Activated naive CD4-positive, alpha-beta T cell treated with anti-CD3 and anti-CD28 coated beads, Interleukin-2, amount 50 U/mL, for 72 hours (primary cell): ENCODE results near the gene CORO2A. TPM values are rescaled to one million over a fixed set of nuclear protein-coding genes. Genes with fewer than 3 reads are reported as not detected.
"Not testable (repeated sequence)": the region's sequence is repeated elsewhere in the genome, so short reads cannot be mapped to it uniquely, and the experiment has no call there.

Experiments used
- ATAC-seq, 2 donors: fragments of 150-1000 bp; cut with Tn5 transposase; 2 replicates each; pipeline ENCODE4 v1.10.0; 2021; ENCODE audit warnings: mild to moderate bottlenecking in 2 of 2, moderate library complexity in 2 of 2
- DNase-seq, 2 donors: peaks; one replicate each; pipeline ENCODE4 v3.0.0; 2021 to 2022; ENCODE audit warnings: low spot score in 2 of 2
- H3K27ac Mint-ChIP-seq, 2 donors: one replicate each; pipeline ENCODE4 v1.8.0; 2022; ENCODE audit warnings: mild to moderate bottlenecking in 2 of 2, mixed read lengths in 2 of 2
- H3K36me3 Mint-ChIP-seq, 2 donors: one replicate each; pipeline ENCODE4 v1.8.0; 2022; ENCODE audit warnings: mixed read lengths in 2 of 2
- H3K9me3 Mint-ChIP-seq, 2 donors: one replicate each; pipeline ENCODE4 v1.8.0; 2022; ENCODE audit warnings: mixed read lengths in 2 of 2
- total RNA-seq, 2 donors: library from RNA; stranded (reverse); gene quantifications; one replicate each; pipeline ENCODE4 v1.2.3, GENCODE V29; 2022

Gene CORO2A
- total RNA-seq, 2 donors from 2014 or later: 6.8 to 11.8 TPM

GRCh38 chr9:98124091-98124490, 68.3 kb downstream of the CORO2A start:
- peak overlapping the region in 1 of 2 donors; percentile 23 for H3K27ac Mint-ChIP-seq
- not testable (repeated sequence) for ATAC-seq, H3K36me3 Mint-ChIP-seq, H3K9me3 Mint-ChIP-seq, DNase-seq

DNA sequence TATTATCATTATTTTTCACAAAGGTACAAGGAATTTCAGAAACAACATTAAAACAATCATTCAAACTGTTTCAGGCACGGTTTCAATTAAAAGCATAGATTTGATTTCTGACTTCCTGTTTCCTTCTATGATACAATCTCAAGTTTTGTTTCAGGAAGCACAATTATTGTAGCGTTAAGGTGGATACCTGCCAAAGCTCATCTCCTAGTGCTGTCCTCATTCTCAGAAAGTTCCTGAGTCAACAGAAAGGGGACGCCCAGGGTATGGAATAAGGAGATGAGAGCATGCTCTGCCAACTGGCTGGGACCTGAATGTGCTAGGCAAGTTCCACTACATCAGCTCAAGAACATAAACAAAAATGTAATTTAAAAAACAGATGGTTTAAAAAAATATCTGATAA, 71.4 kb downstream of the CORO2A start:
- peak overlapping the region in 1 of 2 donors; percentile 91 for H3K27ac Mint-ChIP-seq
- no peaks in the 10 kb centered on the region for H3K9me3 Mint-ChIP-seq
- peaks cover 19 to 22% of the 10 kb centered on the region in 2 donors for H3K36me3 Mint-ChIP-seq
- ATAC-seq (no peak), DNase-seq (no peak)

DNA sequence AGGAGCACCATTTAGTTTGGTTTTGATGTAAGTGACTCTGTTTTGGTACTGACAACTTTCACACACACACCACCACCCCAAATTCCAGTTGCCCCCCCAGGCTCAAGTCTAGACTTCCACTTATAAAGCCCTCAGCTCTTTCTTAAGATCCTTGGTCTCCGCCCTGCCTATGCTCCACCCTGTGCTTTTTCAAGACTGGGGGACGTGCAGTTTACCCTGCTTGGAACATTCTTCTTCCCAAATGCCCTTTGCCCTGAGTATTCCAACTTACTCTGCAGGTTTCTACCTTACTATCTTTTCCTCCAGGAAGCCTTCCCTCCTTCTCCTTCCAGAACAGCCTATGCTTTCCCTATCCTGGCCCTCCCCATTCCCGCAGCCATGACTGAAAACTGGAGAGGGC, 72.0 kb downstream of the CORO2A start:
- DNase-seq: no peak
- no peaks in the 10 kb centered on the region for H3K9me3 Mint-ChIP-seq
- peak overlapping the region; percentile 69 to 91 for H3K27ac Mint-ChIP-seq
- ATAC-seq: no peak
- peaks cover 19 to 22% of the 10 kb centered on the region in 2 donors for H3K36me3 Mint-ChIP-seq

GRCh38 chr9:98118640-98119601, 73.5 kb downstream of the CORO2A start, which contains the start of gene TRIM14:
TSS of gene TRIM14 (minus strand) at chr9:98119222. CDS start at chr9:98119188, 34 bp downstream.
- H3K9me3 Mint-ChIP-seq: no peaks in the 10 kb centered on the region
- DNase-seq: peak; percentile 61 to 76
- H3K36me3 Mint-ChIP-seq: peaks cover 19 to 22% of the 10 kb centered on the region in 2 donors
- peak; percentile 69 to 82 for ATAC-seq
- peak within 1 kb of the TSS; percentile 91 to 93 for H3K27ac Mint-ChIP-seq

DNA sequence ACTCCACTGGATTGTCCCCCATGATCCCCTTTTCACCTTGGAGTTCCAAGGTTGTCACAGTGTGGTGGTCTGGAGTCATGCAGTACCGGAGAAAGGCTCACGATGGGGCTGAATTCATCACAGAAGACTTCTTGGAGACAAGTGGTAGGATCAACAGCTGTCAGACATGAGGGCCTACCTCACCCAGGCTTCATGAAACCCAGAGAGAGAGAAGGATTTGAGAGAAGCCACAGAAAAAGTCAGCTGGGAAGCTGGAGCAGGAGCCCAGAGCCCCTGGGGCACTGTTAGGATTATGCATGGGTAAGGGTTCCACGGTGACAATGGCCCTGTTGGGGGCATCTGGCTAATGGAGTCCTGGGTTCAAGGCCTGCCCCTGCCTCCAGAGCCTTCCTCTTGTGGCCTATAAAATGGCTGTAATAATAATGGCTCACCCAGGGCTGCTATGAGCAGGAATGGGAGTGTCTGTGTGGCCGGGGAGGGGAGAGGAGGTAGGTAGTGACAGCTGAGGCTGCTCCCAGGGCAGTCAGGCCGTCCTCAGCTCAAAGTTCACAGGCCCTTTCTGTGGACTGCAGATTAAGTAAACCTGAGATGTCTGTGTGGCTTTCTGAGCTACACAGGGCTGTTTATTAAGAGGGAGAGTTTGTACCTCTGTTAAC, 74.3 kb downstream of the CORO2A start:
- DNase-seq: peak in 1 of 2 donors; percentile 35
- peak; percentile 61 to 75 for ATAC-seq
- peaks cover 19 to 22% of the 10 kb centered on the region in 2 donors for H3K36me3 Mint-ChIP-seq
- no peaks in the 10 kb centered on the region for H3K9me3 Mint-ChIP-seq
- peak overlapping the region; percentile 82 to 91 for H3K27ac Mint-ChIP-seq

DNA sequence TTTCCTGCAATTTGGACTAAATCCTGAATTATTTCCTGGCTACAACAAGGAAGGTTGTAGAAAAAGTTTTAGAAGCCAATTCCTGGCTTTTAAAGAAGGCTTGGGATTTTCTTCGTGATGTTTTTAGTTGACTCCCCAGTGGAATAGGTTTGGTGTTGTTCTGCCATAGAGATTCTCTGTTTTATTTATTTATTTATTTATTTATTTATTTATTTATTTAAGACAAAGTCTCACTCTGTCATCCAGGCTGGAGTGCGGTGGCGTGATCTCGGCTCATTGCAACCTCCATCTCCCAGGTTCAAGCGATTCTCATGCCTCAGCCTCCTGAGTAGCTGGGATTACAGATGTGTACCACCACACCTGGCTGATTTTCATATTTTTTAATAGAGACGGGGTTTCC, 75.3 kb downstream of the CORO2A start:
- not testable (repeated sequence) for DNase-seq, H3K9me3 Mint-ChIP-seq, ATAC-seq
- Mint-ChIP-seq H3K27ac (peak overlapping the region in 1 of 2 donors; percentile 91), H3K36me3 (peaks cover 22 to 25% of the 10 kb centered on the region in 2 donors)

- peaks cover 0 to 4% of the 10 kb centered on the region in 2 donors for H3K9me3 Mint-ChIP-seq
- H3K36me3 Mint-ChIP-seq: peaks cover 40 to 69% of the 10 kb centered on the region in 2 donors
- peak overlapping the region; percentile 90 to 97 for H3K27ac Mint-ChIP-seq
- ATAC-seq (peak in 1 of 2 donors; percentile 8), DNase-seq (no peak)
Measured at GRCh38 chr9:98109052-98109451, 83.4 kb downstream of the CORO2A start.

GRCh38 chr9:98108531-98109031, 83.9 kb downstream of the CORO2A start:
- peaks cover 0 to 4% of the 10 kb centered on the region in 2 donors for H3K9me3 Mint-ChIP-seq
- ATAC-seq (peak; percentile 86 to 92), DNase-seq (peak in 1 of 2 donors; percentile 65)
- H3K27ac Mint-ChIP-seq: peak overlapping the region; percentile 90 to 97
- H3K36me3 Mint-ChIP-seq: peaks cover 40 to 73% of the 10 kb centered on the region in 2 donors

- no peak for DNase-seq
- H3K27ac Mint-ChIP-seq: peak overlapping the region; percentile 90 to 97
- peaks cover 0 to 4% of the 10 kb centered on the region in 2 donors for H3K9me3 Mint-ChIP-seq
- no peak for ATAC-seq
- H3K36me3 Mint-ChIP-seq: peaks cover 40 to 73% of the 10 kb centered on the region in 2 donors
Measured at GRCh38 chr9:98107926-98108325, 84.5 kb downstream of the CORO2A start.

DNA sequence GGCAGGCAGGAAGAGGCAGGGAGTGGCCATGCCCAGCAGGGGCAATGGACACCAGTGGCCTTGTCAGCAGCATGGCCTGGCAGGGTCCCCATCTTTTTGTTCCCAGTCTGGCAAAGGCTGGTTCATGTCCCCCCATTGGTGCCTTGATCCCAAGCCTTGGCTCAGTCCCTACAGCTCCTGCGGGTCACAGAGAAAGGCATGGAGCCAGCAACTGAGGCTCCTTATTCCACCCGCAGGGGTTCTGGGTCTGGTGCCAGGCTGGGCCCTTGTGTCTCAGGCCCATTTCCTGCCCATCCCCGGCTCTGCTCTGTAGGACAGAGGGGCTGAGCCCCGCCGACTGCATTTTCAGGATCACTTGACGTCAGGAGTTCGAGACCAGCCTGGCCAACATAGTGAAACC, 87.4 kb downstream of the CORO2A start:
- no peak for ATAC-seq
- peaks cover 35 to 54% of the 10 kb centered on the region in 2 donors for H3K36me3 Mint-ChIP-seq

GRCh38 chr9:98104445-98104881, 88.0 kb downstream of the CORO2A start:
- Mint-ChIP-seq H3K9me3 (peaks cover 0 to 4% of the 10 kb centered on the region in 2 donors), H3K36me3 (peaks cover 34 to 48% of the 10 kb centered on the region in 2 donors), H3K27ac (peak overlapping the region; percentile 73 to 96)
- ATAC-seq: no peak
- no peak for DNase-seq

More for the DNA sequence above, 87.4 kb downstream of the CORO2A start:
- H3K9me3 Mint-ChIP-seq: peaks cover 0 to 4% of the 10 kb centered on the region in 2 donors
- peak overlapping the region; percentile 73 to 83 for H3K27ac Mint-ChIP-seq
- DNase-seq: no peak

DNA sequence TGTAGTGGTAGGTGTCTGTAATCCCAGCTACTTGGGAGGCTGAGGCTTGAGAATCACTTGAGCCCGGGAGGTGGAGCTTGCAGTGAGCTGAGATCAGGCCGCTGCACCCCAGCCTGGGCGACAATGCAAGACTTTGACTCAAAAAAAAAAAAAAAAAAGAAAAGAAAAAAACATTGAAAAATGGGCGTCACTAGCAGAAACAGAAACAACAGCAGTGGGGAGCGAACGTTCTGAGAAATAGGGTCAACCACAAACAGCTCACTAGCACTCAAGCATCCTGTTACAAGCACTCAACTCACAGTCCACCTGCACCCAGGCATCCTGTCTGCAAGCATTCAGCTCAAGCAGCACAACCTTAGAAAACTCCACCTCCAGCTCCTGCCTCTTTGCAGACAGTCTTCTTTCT, 90.6 kb downstream of the CORO2A start:
- DNase-seq (peak; percentile 71 to 74), ATAC-seq (peak; percentile 97 to 98)
- Mint-ChIP-seq H3K27ac (peak overlapping the region; percentile 17 to 87), H3K36me3 (peaks cover 35 to 36% of the 10 kb centered on the region in 2 donors), H3K9me3 (peaks cover 0 to 4% of the 10 kb centered on the region in 2 donors)

DNA sequence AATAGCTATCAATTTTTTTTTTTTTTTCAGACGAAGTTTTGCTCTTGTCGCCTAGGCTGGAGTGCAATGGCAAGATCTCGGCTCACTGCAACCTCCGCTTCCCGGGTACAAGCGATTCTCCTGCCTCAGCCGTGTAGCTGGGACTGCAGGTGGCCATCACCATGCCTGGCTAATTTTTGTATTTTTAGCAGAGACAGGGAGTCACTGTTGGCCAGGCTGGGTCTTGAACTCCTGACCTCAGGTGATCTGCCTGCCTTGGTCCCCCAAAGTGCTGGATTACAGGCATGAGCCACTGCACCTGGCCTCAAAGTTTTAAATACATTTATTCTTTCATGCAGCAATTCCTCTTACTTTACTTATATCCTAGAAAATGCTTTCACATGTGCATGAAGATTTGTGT, 91.0 kb downstream of the CORO2A start:
- DNase-seq: no peak
- H3K27ac Mint-ChIP-seq: peak overlapping the region; percentile 17 to 87
- ATAC-seq: peak in 1 of 2 donors; percentile 0
- peaks cover 30 to 36% of the 10 kb centered on the region in 2 donors for H3K36me3 Mint-ChIP-seq
- H3K9me3 Mint-ChIP-seq: peaks cover 0 to 4% of the 10 kb centered on the region in 2 donors

GRCh38 chr9:98100456-98100855, 92.0 kb downstream of the CORO2A start:
- peak overlapping the region in 1 of 2 donors; percentile 83 for H3K27ac Mint-ChIP-seq
- DNase-seq (no peak), ATAC-seq (no peak)
- peaks cover 21 to 29% of the 10 kb centered on the region in 2 donors for H3K36me3 Mint-ChIP-seq
- peaks cover 0 to 4% of the 10 kb centered on the region in 2 donors for H3K9me3 Mint-ChIP-seq

DNA sequence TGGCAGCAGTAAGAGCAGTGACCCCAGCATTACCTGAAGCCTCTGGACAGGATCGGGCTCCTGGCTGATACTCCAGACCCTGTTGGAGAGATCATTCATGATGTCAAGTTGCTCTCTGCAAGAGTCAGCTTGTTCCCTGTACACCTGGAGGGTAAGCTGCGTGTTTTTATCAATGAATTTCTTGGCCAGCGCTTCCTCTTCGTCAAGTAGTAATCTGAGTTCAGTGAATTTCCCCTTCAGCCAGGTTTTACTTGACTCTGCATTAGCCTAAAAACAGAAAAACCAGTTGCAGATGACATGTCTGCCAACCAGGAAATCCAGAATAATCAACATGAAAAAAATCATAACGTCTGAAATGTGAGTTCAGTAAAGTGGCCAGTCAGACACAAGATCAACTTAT, 92.5 kb downstream of the CORO2A start:
- Mint-ChIP-seq H3K9me3 (peaks cover 0 to 4% of the 10 kb centered on the region in 2 donors), H3K36me3 (peaks cover 17 to 24% of the 10 kb centered on the region in 2 donors), H3K27ac (peak overlapping the region; percentile 83 to 90)
- no peak for DNase-seq
- ATAC-seq: no peak

GRCh38 chr9:98099346-98099745, 93.1 kb downstream of the CORO2A start:
- DNase-seq (no peak), ATAC-seq (no peak)
- H3K9me3 Mint-ChIP-seq: peaks cover 0 to 2% of the 10 kb centered on the region in 2 donors
- peaks cover 14 to 20% of the 10 kb centered on the region in 2 donors for H3K36me3 Mint-ChIP-seq
- H3K27ac Mint-ChIP-seq: peak overlapping the region in 1 of 2 donors; percentile 83
